Endodermal cell (in vitro differentiated cells): ENCODE data around the gene TRAP1. TPM values are rescaled to one million over a fixed set of nuclear protein-coding genes. Genes with fewer than 3 reads are reported as not detected.
A peak's percentile ranks its signal among the peaks of the same experiment; 100 is the strongest.

Source experiments
- DNase-seq: peaks from one replicate; pipeline ENCODE4 v3.0.0-alpha.2; 2017
- H3K27ac ChIP-seq: 2 replicates; pipeline ENCODE4 v1.5.1; 2013; ENCODE audit warnings: mild to moderate bottlenecking, low read depth, low read length, moderate library complexity
- H3K27me3 ChIP-seq: 2 replicates; pipeline ENCODE4 v1.6.1; 2013; ENCODE audit warnings: mild to moderate bottlenecking, low read length, moderate library complexity; ENCODE audit not compliant: insufficient read depth, control insufficient read depth, poor library complexity, severe bottlenecking
- H3K36me3 ChIP-seq: 2 replicates; pipeline ENCODE4 v1.7.0; 2013; ENCODE audit warnings: mild to moderate bottlenecking, low read length, moderate library complexity; ENCODE audit not compliant: control insufficient read depth, insufficient read depth
- H3K4me1 ChIP-seq: one replicate; pipeline ENCODE4 v1.7.0; 2013; ENCODE audit warnings: low read length; ENCODE audit not compliant: control insufficient read depth, insufficient read depth
- H3K4me3 ChIP-seq: 2 replicates; pipeline ENCODE4 v1.5.1; 2013; ENCODE audit warnings: mild to moderate bottlenecking, low read length, moderate library complexity
- H3K9ac ChIP-seq: 2 replicates; pipeline ENCODE4 v1.6.1; 2013; ENCODE audit warnings: mild to moderate bottlenecking, low read length, moderate library complexity; ENCODE audit not compliant: poor library complexity, severe bottlenecking; ENCODE audit errors: extremely low read depth
- H3K9me3 ChIP-seq: 2 replicates; pipeline ENCODE4 v1.6.1; 2013; ENCODE audit warnings: mild to moderate bottlenecking, low read length, moderate library complexity; ENCODE audit not compliant: control insufficient read depth
- H3K27ac Mint-ChIP-seq: 2 replicates; pipeline ENCODE4 v1.8.0; 2020; ENCODE audit warnings: mixed read lengths
- H3K27me3 Mint-ChIP-seq: 2 replicates; pipeline ENCODE4 v1.8.0; 2021; ENCODE audit warnings: mild to moderate bottlenecking, mixed read lengths; ENCODE audit not compliant: insufficient read depth
- H3K36me3 Mint-ChIP-seq: 2 replicates; pipeline ENCODE4 v1.8.0; 2020; ENCODE audit warnings: low read depth, mixed read lengths
- H3K4me1 Mint-ChIP-seq: 2 replicates; pipeline ENCODE4 v1.8.0; 2020; ENCODE audit warnings: mixed read lengths
- H3K4me3 Mint-ChIP-seq: 2 replicates; pipeline ENCODE4 v1.8.0; 2020; ENCODE audit warnings: mild to moderate bottlenecking, moderate library complexity, mixed read lengths
- H3K9me3 Mint-ChIP-seq: 2 replicates; pipeline ENCODE4 v1.8.0; 2020; ENCODE audit warnings: mild to moderate bottlenecking, mixed read lengths
- WGBS, 2 experiments: methylation state at CpG; one replicate each; pipeline versions ENCODE4 v1.1.5 to v1.1.7; 2013; ENCODE audit warnings: missing lambda C conversion rate in 2 of 2, mixed read lengths in 1 of 2; ENCODE audit not compliant: insufficient coverage in 1 of 2, insufficient read length in 1 of 2; 5-methylcytosine and 5-hydroxymethylcytosine counted together
- total RNA-seq, 2 donors: library from RNA; stranded (reverse); fragmentation: NEBNext Ultra II Directional in 1 of 2; extraction: Animal tissue kit (Norgen Biotek cat#: 25700) in 1 of 2; gene quantifications; 2 replicates in 1 of 2; 3 replicates in 1 of 2; pipeline ENCODE4 v1.2.1, GENCODE V29; 2021
- TF ChIP-seq, protein P1 (sequence below): fragments of 200-600 bp; sonication (generic); conservative IDR thresholded peaks from 2 replicates; pipeline ENCODE4 v1.5.0; 2021; ENCODE audit warnings: antibody characterized with exemption, mild to moderate bottlenecking

TRAP1 gene
- total RNA-seq, 2 donors from 2014 or later = 144 to 156 TPM

DNA sequence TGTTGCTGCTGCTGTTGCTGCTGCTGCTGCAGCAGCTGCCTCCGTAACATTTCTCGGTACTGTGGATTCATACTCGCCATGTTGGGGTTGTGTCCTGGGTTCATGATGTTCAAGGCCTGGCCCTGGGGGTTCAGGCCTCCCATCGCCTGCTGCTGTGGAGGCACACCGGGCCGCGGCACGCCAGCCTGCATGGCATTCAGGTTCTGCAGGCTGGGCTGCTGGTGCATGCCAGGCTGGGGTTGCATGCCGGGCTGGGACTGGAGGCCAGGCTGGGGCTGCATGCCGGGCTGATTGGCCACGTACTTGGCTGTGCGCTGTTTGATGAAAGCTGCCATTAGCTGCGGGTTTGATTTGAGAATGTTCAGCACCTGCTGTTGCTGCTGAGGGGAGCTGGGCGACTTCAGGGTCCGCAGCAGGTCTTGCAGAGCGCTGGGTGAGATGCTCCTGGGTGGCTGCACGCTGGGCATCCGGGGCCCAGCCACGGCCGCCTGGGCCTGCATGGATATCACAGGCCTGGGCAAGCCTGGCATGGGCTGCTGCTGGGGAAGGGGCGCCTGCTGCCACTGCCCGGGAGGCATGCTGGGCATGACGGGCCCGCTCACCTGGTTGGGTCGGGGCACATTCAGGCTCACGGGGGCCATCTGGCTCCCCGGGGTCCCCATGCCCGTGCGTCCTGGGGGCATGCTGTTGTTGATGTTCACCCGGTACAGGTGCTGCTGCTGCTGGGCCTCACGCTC is 11.3 kb upstream of the TRAP1 start:
- Mint-ChIP-seq H3K9me3 (peaks cover 2% of the 10 kb centered on the region), H3K4me3 (no peak overlapping the region), H3K4me1 (no peaks in the 10 kb centered on the region), H3K27me3 (no peaks in the 10 kb centered on the region), H3K36me3 (peaks cover 57% of the 10 kb centered on the region), H3K27ac (no peak overlapping the region)
- Histone ChIP-seq H3K27ac (no peak overlapping the region), H3K27me3 (no peaks in the 10 kb centered on the region), H3K36me3 (peaks cover 42% of the 10 kb centered on the region), H3K4me1 (no peaks in the 10 kb centered on the region), H3K4me3 (no peak overlapping the region), H3K9me3 (no peaks in the 10 kb centered on the region), H3K9ac (no peak overlapping the region)
- DNase-seq = no peak
- TF ChIP-seq, protein P1, sequence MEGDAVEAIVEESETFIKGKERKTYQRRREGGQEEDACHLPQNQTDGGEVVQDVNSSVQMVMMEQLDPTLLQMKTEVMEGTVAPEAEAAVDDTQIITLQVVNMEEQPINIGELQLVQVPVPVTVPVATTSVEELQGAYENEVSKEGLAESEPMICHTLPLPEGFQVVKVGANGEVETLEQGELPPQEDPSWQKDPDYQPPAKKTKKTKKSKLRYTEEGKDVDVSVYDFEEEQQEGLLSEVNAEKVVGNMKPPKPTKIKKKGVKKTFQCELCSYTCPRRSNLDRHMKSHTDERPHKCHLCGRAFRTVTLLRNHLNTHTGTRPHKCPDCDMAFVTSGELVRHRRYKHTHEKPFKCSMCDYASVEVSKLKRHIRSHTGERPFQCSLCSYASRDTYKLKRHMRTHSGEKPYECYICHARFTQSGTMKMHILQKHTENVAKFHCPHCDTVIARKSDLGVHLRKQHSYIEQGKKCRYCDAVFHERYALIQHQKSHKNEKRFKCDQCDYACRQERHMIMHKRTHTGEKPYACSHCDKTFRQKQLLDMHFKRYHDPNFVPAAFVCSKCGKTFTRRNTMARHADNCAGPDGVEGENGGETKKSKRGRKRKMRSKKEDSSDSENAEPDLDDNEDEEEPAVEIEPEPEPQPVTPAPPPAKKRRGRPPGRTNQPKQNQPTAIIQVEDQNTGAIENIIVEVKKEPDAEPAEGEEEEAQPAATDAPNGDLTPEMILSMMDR = no peak
- WGBS, 2 experiments = 98% methylated on average over 16 to 31 of the region's 31 CpGs

DNA sequence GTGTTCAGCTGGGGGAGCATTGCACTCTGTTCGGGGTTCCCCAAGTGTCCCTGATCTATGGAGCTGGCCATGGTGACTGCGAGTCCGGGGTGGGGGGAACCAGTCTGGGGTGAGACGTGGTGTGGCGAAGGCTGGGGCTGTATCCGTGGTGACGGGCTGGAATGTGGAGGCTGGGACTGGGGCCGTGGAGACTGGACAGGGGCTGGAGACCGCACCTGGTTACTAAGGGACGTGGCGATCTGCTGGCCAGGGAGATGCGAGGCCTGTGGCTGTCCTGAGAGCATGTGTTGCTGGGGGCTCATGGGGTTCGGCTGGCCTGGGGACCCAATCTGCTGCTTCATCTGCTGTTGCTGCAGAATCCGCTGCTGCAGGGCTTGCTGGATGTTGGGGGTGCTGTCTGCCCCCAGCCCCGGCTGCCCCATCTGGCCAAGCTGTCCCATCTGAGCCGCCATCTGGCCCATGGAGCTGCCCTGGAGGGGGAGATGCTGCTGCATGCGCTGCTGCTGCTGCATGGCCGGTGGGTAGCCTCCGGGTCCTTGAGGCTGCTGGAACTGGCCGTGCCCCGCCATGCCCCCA is 10.6 kb upstream of the TRAP1 start:
- Histone ChIP-seq H3K27ac (no peak overlapping the region), H3K4me3 (no peak overlapping the region), H3K27me3 (no peaks in the 10 kb centered on the region), H3K9me3 (no peaks in the 10 kb centered on the region), H3K4me1 (no peaks in the 10 kb centered on the region), H3K36me3 (peaks cover 38% of the 10 kb centered on the region), H3K9ac (no peak overlapping the region)
- no peaks in the 10 kb centered on the region for H3K4me1 Mint-ChIP-seq
- no peak for DNase-seq
- H3K36me3 Mint-ChIP-seq = peaks cover 51% of the 10 kb centered on the region
- no peak overlapping the region for H3K27ac Mint-ChIP-seq
- H3K4me3 Mint-ChIP-seq = no peak overlapping the region
- TF ChIP-seq, protein P1 = no peak
- peaks cover 2% of the 10 kb centered on the region for H3K9me3 Mint-ChIP-seq
- no peaks in the 10 kb centered on the region for H3K27me3 Mint-ChIP-seq
- 96 to 100% methylated on average over 4 to 21 of the region's 21 CpGs for WGBS, 2 experiments

DNA sequence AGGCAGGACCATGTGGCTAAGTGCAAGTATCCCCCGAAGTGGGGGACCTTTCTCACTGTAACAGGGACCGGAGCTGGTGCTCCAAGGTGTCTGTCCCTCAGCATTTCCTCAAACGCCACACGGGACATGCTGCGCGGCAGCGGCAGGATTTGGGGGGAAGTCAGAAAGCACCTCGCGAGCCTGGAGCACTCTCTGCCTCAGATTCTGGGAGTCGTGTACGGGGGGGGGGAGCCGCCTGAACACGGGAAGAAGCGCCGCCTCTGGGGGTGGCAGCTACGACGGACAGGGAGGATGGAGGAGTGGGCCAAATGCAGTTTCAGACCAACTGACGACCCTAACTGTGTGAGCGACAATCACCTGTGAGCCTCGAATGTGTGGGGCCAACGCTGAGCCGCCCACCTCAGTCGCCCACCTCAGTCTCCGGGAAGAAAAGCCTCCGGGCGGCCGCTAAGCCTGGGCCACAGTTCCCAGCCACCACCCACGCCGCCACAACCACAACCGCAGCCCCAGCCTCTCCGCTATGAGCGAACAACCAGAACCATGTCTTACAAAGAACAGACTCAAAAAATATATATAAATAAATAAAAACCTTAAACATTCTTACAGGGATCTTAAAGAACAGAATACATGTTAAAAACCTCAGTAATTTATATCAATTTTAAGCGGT is 8.8 kb upstream of the TRAP1 start:
- H3K9me3 ChIP-seq = no peaks in the 10 kb centered on the region
- H3K27me3 ChIP-seq = no peaks in the 10 kb centered on the region
- H3K9ac ChIP-seq = no peak overlapping the region
- H3K9me3 Mint-ChIP-seq = no peaks in the 10 kb centered on the region
- H3K27me3 Mint-ChIP-seq = no peaks in the 10 kb centered on the region
- H3K4me1 ChIP-seq = no peaks in the 10 kb centered on the region
- peak overlapping the region; percentile 51 for H3K27ac ChIP-seq
- 96 to 98% methylated on average over 21 to 32 of the region's 33 CpGs for WGBS, 2 experiments
- DNase-seq = no peak
- no peak overlapping the region for H3K4me3 ChIP-seq
- no peak overlapping the region for H3K27ac Mint-ChIP-seq
- H3K4me1 Mint-ChIP-seq = no peaks in the 10 kb centered on the region
- no peak overlapping the region for H3K4me3 Mint-ChIP-seq
- peaks cover 36% of the 10 kb centered on the region for H3K36me3 Mint-ChIP-seq
- TF ChIP-seq, protein P1 = no peak
- H3K36me3 ChIP-seq = peaks cover 24% of the 10 kb centered on the region
